Gastroesophageal sphincter (tissue), 3 donors: ENCODE results near the gene TTLL7.

Source experiments
- POLR2A ChIP-seq, 2 donors: fragments of 450-650 bp; IDR thresholded peaks; one replicate each; pipeline ENCODE4 v1.6.1; 2017; ENCODE audit warnings: antibody characterized with exemption in 2 of 2, mild to moderate bottlenecking in 2 of 2, moderate library complexity in 1 of 2
- POLR2AphosphoS5 ChIP-seq: sonication (generic); formaldehyde crosslinking; IDR thresholded peaks from one replicate; pipeline ENCODE4 v1.6.1; 2017; ENCODE audit warnings: antibody characterized with exemption
- TF ChIP-seq, protein P1 (sequence below), 4 experiments: fragments of 200-600 bp in 2 of 4; fragments of 450-650 bp in 2 of 4; sonication (generic) in 1 of 4; IDR thresholded peaks; one replicate each; pipeline ENCODE4 v1.5.1; 2017 to 2019; ENCODE audit warnings: antibody characterized with exemption in 4 of 4, mild to moderate bottlenecking in 2 of 4, moderate library complexity in 2 of 4

DNA sequence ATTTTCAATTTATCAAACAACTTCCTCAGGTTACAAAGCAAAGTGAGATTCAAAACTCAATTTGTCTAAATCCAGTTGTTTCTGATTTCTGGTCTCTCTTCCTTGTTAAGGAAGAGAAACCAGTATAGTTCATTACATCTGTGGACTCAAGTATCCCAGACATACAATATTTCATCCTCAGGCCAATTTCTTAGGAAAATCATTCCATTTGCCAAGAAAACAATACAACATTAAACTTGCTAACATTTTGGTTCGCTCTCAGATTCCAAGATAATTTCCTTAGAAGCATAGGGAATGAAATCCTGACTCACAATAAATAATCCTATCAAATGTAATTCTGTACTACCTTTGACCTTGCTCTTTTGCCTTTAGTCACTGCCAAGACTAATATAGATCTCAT lies 11.2 kb upstream of the TTLL7 start:
- TF ChIP-seq, protein P1, sequence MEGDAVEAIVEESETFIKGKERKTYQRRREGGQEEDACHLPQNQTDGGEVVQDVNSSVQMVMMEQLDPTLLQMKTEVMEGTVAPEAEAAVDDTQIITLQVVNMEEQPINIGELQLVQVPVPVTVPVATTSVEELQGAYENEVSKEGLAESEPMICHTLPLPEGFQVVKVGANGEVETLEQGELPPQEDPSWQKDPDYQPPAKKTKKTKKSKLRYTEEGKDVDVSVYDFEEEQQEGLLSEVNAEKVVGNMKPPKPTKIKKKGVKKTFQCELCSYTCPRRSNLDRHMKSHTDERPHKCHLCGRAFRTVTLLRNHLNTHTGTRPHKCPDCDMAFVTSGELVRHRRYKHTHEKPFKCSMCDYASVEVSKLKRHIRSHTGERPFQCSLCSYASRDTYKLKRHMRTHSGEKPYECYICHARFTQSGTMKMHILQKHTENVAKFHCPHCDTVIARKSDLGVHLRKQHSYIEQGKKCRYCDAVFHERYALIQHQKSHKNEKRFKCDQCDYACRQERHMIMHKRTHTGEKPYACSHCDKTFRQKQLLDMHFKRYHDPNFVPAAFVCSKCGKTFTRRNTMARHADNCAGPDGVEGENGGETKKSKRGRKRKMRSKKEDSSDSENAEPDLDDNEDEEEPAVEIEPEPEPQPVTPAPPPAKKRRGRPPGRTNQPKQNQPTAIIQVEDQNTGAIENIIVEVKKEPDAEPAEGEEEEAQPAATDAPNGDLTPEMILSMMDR (IDR thresholded peaks at IDR 0.05): no peak
- TF ChIP-seq POLR2A (IDR thresholded peaks at IDR 0.05) (no peak), POLR2AphosphoS5 (no peak)
